Neural progenitor cell (in vitro differentiated cells): Measurements from ENCODE around the gene NT5C. TPM values are rescaled to one million over a fixed set of nuclear protein-coding genes. Genes with fewer than 3 reads are reported as not detected.

Experiments
- DNase-seq: peaks from one replicate; pipeline ENCODE4 v3.0.0-alpha.2; 2016; ENCODE audit warnings: low spot score
- H2AFZ ChIP-seq: fragments of 200-600 bp; sonication (generic); replicated peaks from 2 replicates; pipeline ENCODE4 v1.6.1; 2016; ENCODE audit warnings: antibody characterized with exemption
- H3F3A ChIP-seq: fragments of 200-600 bp; sonication (generic); 2 replicates; pipeline ENCODE4 v1.6.1; 2016; ENCODE audit warnings: antibody characterized with exemption, low read depth
- H3K27ac ChIP-seq: fragments of 200-600 bp; sonication (generic); 2 replicates; pipeline ENCODE4 v1.5.1; 2016; ENCODE audit warnings: mild to moderate bottlenecking
- H3K27me3 ChIP-seq: fragments of 200-600 bp; sonication (generic); 2 replicates; pipeline ENCODE4 v1.6.1; 2016; ENCODE audit warnings: mild to moderate bottlenecking, moderate library complexity
- H3K36me3 ChIP-seq: fragments of 200-600 bp; sonication (generic); 2 replicates; pipeline ENCODE4 v1.5.1; 2016
- H3K4me1 ChIP-seq: fragments of 200-600 bp; sonication (generic); 2 replicates; pipeline ENCODE4 v1.6.1; 2016; ENCODE audit warnings: mixed run types
- H3K4me2 ChIP-seq: fragments of 200-600 bp; sonication (generic); 2 replicates; pipeline ENCODE4 v1.6.1; 2016
- H3K4me3 ChIP-seq: fragments of 200-600 bp; sonication (generic); 2 replicates; pipeline ENCODE4 v1.5.1; 2016
- H3K79me2 ChIP-seq: fragments of 200-600 bp; sonication (generic); 2 replicates; pipeline ENCODE4 v1.6.1; 2016; ENCODE audit warnings: low read depth
- H3K9ac ChIP-seq: fragments of 200-600 bp; sonication (generic); 2 replicates; pipeline ENCODE4 v1.6.1; 2016
- H3K9me3 ChIP-seq: fragments of 200-600 bp; sonication (generic); 2 replicates; pipeline ENCODE4 v1.5.1; 2016; ENCODE audit warnings: low read depth
- H4K20me1 ChIP-seq: fragments of 200-600 bp; sonication (generic); 2 replicates; pipeline ENCODE4 v1.6.1; 2016; ENCODE audit warnings: low read depth
- H3K27ac Mint-ChIP-seq: 3 replicates; pipeline ENCODE4 v1.8.0; 2021; ENCODE audit warnings: mixed read lengths
- H3K27me3 Mint-ChIP-seq: 2 replicates; pipeline ENCODE4 v1.8.0; 2022; ENCODE audit warnings: low read depth, mild to moderate bottlenecking, inconsistent platforms, moderate library complexity, mixed read lengths; ENCODE audit not compliant: insufficient read depth
- H3K36me3 Mint-ChIP-seq: 3 replicates; pipeline ENCODE4 v1.8.0; 2021; ENCODE audit warnings: mixed read lengths
- H3K4me1 Mint-ChIP-seq: 3 replicates; pipeline ENCODE4 v1.8.0; 2021; ENCODE audit warnings: mixed read lengths
- H3K4me3 Mint-ChIP-seq: 3 replicates; pipeline ENCODE4 v1.8.0; 2021; ENCODE audit warnings: mild to moderate bottlenecking, moderate library complexity, mixed read lengths
- H3K9me3 Mint-ChIP-seq: 3 replicates; pipeline ENCODE4 v1.8.0; 2020; ENCODE audit warnings: mixed read lengths
- EZH2 ChIP-seq: fragments of 200-600 bp; sonication (generic); IDR thresholded peaks from 2 replicates; pipeline ENCODE4 v1.6.1; 2017; ENCODE audit warnings: antibody characterized with exemption, mild to moderate bottlenecking, moderate library complexity
- EZH2phosphoT487 ChIP-seq: fragments of 200-600 bp; sonication (generic); IDR thresholded peaks from 2 replicates; pipeline ENCODE4 v1.6.1; 2017; ENCODE audit warnings: antibody characterized with exemption
- total RNA-seq: library from RNA; depleted of rRNA; stranded (reverse); fragments of >200 nt; gene quantifications from 2 replicates; pipeline ENCODE4 v1.2.3, GENCODE V29; 2015; ENCODE audit warnings: low replicate concordance
- TF ChIP-seq, protein P1 (sequence below): fragments of 200-600 bp; sonication (generic); IDR thresholded peaks from 2 replicates; pipeline ENCODE4 v1.5.1; 2017; ENCODE audit warnings: antibody characterized with exemption, mild to moderate bottlenecking

NT5C gene
- total RNA-seq, 1 donor from 2014 or later = 45.8 TPM

DNA sequence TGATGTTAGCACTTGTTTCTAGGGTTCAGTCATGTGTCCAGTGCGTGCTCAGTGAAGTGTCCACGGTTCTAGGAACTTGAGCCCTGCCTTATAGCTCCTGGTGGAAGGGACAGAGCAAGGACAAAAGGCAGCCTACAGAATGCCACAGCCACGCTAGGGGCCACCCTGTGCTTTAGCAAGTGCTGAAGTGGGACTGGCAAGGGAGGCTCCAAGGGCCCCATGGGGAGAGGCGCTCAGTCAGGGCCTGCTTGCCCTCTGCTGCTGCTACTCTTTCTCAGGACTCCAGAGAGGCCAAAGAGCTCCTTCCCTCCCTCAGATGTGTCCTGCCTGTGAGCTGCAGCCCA lies 6.8 kb downstream of the NT5C start:
- H3K79me2 ChIP-seq = peaks cover 6% of the 10 kb centered on the region
- no peak overlapping the region for H3K27ac Mint-ChIP-seq

DNA sequence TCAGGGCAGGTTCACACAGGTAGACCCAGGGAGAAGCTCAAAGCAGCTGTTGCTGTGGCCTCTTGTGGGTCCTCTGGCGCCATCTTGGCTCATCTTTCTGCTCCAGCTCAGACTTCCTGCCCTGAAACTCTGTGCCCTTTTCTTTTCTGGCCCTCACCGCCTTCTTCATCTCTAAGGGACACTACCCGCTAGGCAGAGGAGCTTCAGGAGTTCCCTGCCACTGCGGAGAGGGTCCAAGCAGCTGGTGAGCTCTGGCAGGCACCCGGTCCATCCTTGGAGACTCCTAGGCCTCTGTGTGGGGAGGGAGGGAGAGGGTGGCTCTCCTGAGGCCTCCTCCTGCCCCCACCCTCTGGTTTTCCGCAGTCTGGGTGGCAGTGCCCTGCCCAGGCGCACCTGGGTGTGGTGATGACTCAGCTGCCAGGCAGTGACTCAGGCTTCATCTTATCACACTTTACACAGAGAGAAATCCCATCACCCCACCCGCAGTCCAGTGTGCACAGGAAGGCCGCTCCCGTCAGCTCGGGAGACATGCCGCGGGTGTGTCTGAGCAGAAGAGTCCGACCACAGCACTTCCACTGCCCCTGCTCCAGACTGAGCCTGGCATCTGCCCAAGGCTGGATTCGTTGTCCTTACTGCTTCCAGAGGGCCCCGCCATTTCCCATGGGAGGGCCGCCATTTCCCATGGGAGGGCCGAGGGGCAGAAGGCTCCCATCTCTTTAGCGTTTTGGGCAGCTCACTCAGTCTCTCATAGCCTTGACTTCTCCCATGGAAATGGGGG lies 7.3 kb downstream of the NT5C start:
- TF ChIP-seq, protein P1, sequence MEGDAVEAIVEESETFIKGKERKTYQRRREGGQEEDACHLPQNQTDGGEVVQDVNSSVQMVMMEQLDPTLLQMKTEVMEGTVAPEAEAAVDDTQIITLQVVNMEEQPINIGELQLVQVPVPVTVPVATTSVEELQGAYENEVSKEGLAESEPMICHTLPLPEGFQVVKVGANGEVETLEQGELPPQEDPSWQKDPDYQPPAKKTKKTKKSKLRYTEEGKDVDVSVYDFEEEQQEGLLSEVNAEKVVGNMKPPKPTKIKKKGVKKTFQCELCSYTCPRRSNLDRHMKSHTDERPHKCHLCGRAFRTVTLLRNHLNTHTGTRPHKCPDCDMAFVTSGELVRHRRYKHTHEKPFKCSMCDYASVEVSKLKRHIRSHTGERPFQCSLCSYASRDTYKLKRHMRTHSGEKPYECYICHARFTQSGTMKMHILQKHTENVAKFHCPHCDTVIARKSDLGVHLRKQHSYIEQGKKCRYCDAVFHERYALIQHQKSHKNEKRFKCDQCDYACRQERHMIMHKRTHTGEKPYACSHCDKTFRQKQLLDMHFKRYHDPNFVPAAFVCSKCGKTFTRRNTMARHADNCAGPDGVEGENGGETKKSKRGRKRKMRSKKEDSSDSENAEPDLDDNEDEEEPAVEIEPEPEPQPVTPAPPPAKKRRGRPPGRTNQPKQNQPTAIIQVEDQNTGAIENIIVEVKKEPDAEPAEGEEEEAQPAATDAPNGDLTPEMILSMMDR = no peak
- no peak for TF ChIP-seq EZH2phosphoT487
- TF ChIP-seq EZH2 = no peak
- Histone ChIP-seq H3K9ac (no peak overlapping the region), H3K4me3 (no peak overlapping the region), H3K4me2 (no peak overlapping the region), H3K4me1 (no peaks in the 10 kb centered on the region), H3F3A (peaks cover 10% of the 10 kb centered on the region), H3K27ac (no peak overlapping the region), H3K27me3 (no peaks in the 10 kb centered on the region), H3K36me3 (no peaks in the 10 kb centered on the region), H2AFZ (no peak overlapping the region), H4K20me1 (peaks cover under 1% of the 10 kb centered on the region), H3K79me2 (peaks cover under 1% of the 10 kb centered on the region), H3K9me3 (no peaks in the 10 kb centered on the region)
- Mint-ChIP-seq H3K4me1 (no peaks in the 10 kb centered on the region), H3K4me3 (no peak overlapping the region), H3K36me3 (peaks cover 10% of the 10 kb centered on the region), H3K27ac (no peak overlapping the region), H3K27me3 (peaks cover 3% of the 10 kb centered on the region), H3K9me3 (no peaks in the 10 kb centered on the region)
- no peak for DNase-seq

More for the DNA sequence above, 6.8 kb downstream of the NT5C start:
- no peaks in the 10 kb centered on the region for H3K4me1 ChIP-seq
- H3K4me3 Mint-ChIP-seq = no peak overlapping the region
- no peak overlapping the region for H2AFZ ChIP-seq
- TF ChIP-seq, protein P1 = no peak
- TF ChIP-seq EZH2phosphoT487 = no peak
- TF ChIP-seq EZH2 = no peak
- no peak overlapping the region for H3K9ac ChIP-seq
- H3K27me3 ChIP-seq = no peaks in the 10 kb centered on the region
- H3K9me3 ChIP-seq = no peaks in the 10 kb centered on the region
- H3K27ac ChIP-seq = no peak overlapping the region
- peaks cover 3% of the 10 kb centered on the region for H3K27me3 Mint-ChIP-seq
- peaks cover 15% of the 10 kb centered on the region for H3F3A ChIP-seq
- peaks cover 12% of the 10 kb centered on the region for H3K36me3 Mint-ChIP-seq
- peaks cover 6% of the 10 kb centered on the region for H4K20me1 ChIP-seq
- no peak overlapping the region for H3K4me2 ChIP-seq
- H3K36me3 ChIP-seq = no peaks in the 10 kb centered on the region
- no peaks in the 10 kb centered on the region for H3K9me3 Mint-ChIP-seq
- H3K4me3 ChIP-seq = no peak overlapping the region
- H3K4me1 Mint-ChIP-seq = peaks cover 3% of the 10 kb centered on the region
- DNase-seq = no peak

DNA sequence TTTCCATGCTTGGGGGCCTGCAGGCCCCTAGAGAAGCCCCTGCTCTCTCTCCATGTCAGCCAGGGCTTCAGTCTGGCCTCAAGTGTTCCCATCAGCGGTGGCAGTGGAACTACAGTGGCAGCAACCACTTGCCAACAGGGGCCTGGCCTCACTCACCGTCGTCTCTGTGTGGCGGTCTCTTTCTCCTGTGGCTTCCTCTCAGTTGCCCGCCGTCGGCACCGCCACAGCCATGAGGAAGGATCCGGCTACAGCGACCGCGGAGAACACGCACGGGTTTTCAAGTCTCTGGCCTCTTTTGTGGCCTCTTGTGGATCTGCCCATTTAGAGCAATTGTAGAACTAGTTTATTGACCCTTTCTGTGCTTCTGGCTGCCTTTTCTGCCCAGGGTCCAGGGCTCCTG lies 13.2 kb downstream of the NT5C start:
- Histone ChIP-seq H3K4me3 (no peak overlapping the region), H3K4me2 (no peak overlapping the region), H2AFZ (no peak overlapping the region), H3K9ac (no peak overlapping the region), H3K9me3 (no peaks in the 10 kb centered on the region), H3K36me3 (no peaks in the 10 kb centered on the region), H3F3A (peaks cover 5% of the 10 kb centered on the region), H3K27ac (no peak overlapping the region), H3K27me3 (no peaks in the 10 kb centered on the region), H3K79me2 (no peaks in the 10 kb centered on the region), H4K20me1 (no peaks in the 10 kb centered on the region), H3K4me1 (peaks cover 3% of the 10 kb centered on the region)
- Mint-ChIP-seq H3K4me1 (peaks cover 11% of the 10 kb centered on the region), H3K36me3 (peaks cover 9% of the 10 kb centered on the region), H3K4me3 (no peak overlapping the region), H3K9me3 (no peaks in the 10 kb centered on the region), H3K27ac (peak overlapping the region; percentile 83), H3K27me3 (peaks cover 7% of the 10 kb centered on the region)
- no peak for DNase-seq
- TF ChIP-seq, protein P1 = no peak
- TF ChIP-seq EZH2phosphoT487 = no peak
- TF ChIP-seq EZH2 = no peak
